ENCODE results near the gene TNRC6C. TPM values are rescaled to one million over a fixed set of nuclear protein-coding genes. Genes with fewer than 3 reads are reported as not detected.

The TNRC6C gene
- total and polyA plus RNA-seq, 2 of the 13 experiments (the other 11 are each of a cell fraction or from before 2014, with no cell fraction given) = 0.66 to 4.9 TPM

GRCh38 chr17:78133971-78134898, 175.7 kb downstream of the TNRC6C start (continued):
- no peak for TF ChIP-seq TBL1XR1 (IDR thresholded peaks at IDR 0.05; ENCODE audit: borderline replicate concordance, low read length, partially characterized antibody)
- no peak for TF ChIP-seq RFXAP (CRISPR knock-in tag; IDR thresholded peaks at IDR 0.05; ENCODE audit: borderline replicate concordance)
- TF ChIP-seq TEAD2 (CRISPR knock-in tag; IDR thresholded peaks at IDR 0.05) = no peak
- no peak for TF ChIP-seq CENPBD1 (CRISPR knock-in tag; IDR thresholded peaks at IDR 0.05; ENCODE audit: borderline replicate concordance, low read depth)
- TF ChIP-seq ZNF121 (CRISPR knock-in tag; IDR thresholded peaks at IDR 0.05) = 0 out of 2 replicates have a peak, but pooled peaks have one; percentile 47
- no peak for TF ChIP-seq KDM5A (IDR thresholded peaks at IDR 0.05; ENCODE audit: borderline replicate concordance, low read length)
- TF ChIP-seq ZNF318 (CRISPR knock-in tag; IDR thresholded peaks at IDR 0.05) = no peak
- no peak for TF ChIP-seq HES4 (CRISPR knock-in tag; IDR thresholded peaks at IDR 0.05; ENCODE audit: borderline replicate concordance)
- TF ChIP-seq CBX5 (CRISPR knock-in tag; IDR thresholded peaks at IDR 0.05; ENCODE audit: borderline replicate concordance) = 0 out of 2 replicates have a peak, but pooled peaks have one; percentile 35
- no peak for TF ChIP-seq CHD2 (IDR thresholded peaks at IDR 0.05; ENCODE audit: low read depth, low read length)
- TF ChIP-seq ZNF672 (CRISPR knock-in tag; IDR thresholded peaks at IDR 0.05) = no peak
- no peak for TF ChIP-seq ZNF75D (CRISPR knock-in tag; IDR thresholded peaks at IDR 0.05; ENCODE audit: borderline replicate concordance)
- no peak for TF ChIP-seq MBD4 (IDR thresholded peaks at IDR 0.05; ENCODE audit: borderline replicate concordance, low read length)
- TF ChIP-seq SOX13 (IDR thresholded peaks at IDR 0.05) = no peak
- TF ChIP-seq SOX13 (CRISPR knock-in tag; conservative IDR thresholded peaks at IDR 0.05 in 1 of 2, IDR thresholded peaks at IDR 0.05 in 1 of 2) = no peak
- no peak for TF ChIP-seq NFKBIZ (CRISPR knock-in tag; IDR thresholded peaks at IDR 0.05)
- no peak for TF ChIP-seq TFE3 (CRISPR knock-in tag; IDR thresholded peaks at IDR 0.05)
- TF ChIP-seq ZNF232 (CRISPR knock-in tag; IDR thresholded peaks at IDR 0.05; ENCODE audit: borderline replicate concordance) = no peak
- peak; percentile 29 for TF ChIP-seq YY1 (IDR thresholded peaks at IDR 0.05; ENCODE audit: insufficient read depth, insufficient replicate concordance, low read depth, low read length)
